Measurements from ENCODE around the gene ABCC11. TPM values are rescaled to one million over a fixed set of nuclear protein-coding genes. Genes with fewer than 3 reads are reported as not detected.

The ABCC11 gene
- total and polyA plus RNA-seq, 2 of the 13 experiments (the other 11 are each of a cell fraction or from before 2014, with no cell fraction given): 1.0 to 1.4 TPM

DNA sequence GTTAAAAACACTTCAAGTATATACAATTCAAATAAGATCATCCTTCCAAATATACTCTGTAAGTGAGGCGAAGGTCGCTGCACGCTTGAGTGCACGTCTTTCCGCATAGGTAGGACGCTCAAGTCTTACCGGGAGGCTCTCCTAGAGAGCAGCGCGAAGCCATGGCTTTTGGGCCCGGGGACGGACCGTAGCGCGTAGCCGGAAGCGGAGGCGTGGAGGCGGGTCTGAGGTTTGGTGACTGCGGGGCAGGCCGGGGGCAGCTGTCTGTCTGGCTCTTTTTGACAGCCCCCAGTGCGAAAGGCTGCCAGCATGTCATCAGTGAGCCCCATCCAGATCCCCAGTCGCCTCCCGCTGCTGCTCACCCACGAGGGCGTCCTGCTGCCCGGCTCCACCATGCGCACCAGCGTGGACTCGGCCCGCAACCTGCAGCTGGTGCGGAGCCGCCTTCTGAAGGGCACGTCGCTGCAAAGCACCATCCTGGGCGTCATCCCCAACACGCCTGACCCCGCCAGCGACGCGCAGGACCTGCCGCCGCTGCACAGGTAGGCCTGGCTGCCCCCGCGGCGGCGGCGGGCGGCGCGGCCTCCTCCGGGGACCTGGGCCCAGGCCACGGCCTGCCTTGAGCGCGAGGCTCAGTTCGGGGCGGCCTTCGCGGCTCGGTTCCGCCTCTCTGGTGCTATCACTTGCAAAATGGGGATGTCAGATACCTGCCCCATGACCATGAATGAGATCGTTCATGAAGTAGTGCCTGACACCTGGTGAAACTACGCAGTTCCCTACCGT lies 3.1 kb downstream of the ABCC11 start, which contains the start of gene LONP2 (continued):
- TF ChIP-seq, protein P1, sequence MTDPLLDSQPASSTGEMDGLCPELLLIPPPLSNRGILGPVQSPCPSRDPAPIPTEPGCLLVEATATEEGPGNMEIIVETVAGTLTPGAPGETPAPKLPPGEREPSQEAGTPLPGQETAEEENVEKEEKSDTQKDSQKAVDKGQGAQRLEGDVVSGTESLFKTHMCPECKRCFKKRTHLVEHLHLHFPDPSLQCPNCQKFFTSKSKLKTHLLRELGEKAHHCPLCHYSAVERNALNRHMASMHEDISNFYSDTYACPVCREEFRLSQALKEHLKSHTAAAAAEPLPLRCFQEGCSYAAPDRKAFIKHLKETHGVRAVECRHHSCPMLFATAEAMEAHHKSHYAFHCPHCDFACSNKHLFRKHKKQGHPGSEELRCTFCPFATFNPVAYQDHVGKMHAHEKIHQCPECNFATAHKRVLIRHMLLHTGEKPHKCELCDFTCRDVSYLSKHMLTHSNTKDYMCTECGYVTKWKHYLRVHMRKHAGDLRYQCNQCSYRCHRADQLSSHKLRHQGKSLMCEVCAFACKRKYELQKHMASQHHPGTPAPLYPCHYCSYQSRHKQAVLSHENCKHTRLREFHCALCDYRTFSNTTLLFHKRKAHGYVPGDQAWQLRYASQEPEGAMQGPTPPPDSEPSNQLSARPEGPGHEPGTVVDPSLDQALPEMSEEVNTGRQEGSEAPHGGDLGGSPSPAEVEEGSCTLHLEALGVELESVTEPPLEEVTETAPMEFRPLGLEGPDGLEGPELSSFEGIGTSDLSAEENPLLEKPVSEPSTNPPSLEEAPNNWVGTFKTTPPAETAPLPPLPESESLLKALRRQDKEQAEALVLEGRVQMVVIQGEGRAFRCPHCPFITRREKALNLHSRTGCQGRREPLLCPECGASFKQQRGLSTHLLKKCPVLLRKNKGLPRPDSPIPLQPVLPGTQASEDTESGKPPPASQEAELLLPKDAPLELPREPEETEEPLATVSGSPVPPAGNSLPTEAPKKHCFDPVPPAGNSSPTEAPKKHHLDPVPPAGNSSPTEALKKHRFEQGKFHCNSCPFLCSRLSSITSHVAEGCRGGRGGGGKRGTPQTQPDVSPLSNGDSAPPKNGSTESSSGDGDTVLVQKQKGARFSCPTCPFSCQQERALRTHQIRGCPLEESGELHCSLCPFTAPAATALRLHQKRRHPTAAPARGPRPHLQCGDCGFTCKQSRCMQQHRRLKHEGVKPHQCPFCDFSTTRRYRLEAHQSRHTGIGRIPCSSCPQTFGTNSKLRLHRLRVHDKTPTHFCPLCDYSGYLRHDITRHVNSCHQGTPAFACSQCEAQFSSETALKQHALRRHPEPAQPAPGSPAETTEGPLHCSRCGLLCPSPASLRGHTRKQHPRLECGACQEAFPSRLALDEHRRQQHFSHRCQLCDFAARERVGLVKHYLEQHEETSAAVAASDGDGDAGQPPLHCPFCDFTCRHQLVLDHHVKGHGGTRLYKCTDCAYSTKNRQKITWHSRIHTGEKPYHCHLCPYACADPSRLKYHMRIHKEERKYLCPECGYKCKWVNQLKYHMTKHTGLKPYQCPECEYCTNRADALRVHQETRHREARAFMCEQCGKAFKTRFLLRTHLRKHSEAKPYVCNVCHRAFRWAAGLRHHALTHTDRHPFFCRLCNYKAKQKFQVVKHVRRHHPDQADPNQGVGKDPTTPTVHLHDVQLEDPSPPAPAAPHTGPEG (CRISPR knock-in tag; IDR thresholded peaks at IDR 0.05): peak; percentile 92; the same call in 1 of the 2 replicates
- no peak for TF ChIP-seq HMGA1 (CRISPR knock-in tag; conservative IDR thresholded peaks at IDR 0.05)
- no peak for TF ChIP-seq NPAS2 (CRISPR knock-in tag; IDR thresholded peaks at IDR 0.05; ENCODE audit: borderline replicate concordance)
- TF ChIP-seq ZNF550 (CRISPR knock-in tag; IDR thresholded peaks at IDR 0.05; ENCODE audit: borderline replicate concordance): no peak
- peak; percentile 93 for TF ChIP-seq ZBTB38 (CRISPR knock-in tag; IDR thresholded peaks at IDR 0.05)
- TF ChIP-seq SIN3B (IDR thresholded peaks at IDR 0.05; ENCODE audit: low read length): peak; percentile 17; the same call in 1 of the 2 replicates
- TF ChIP-seq DNMT1 (CRISPR knock-in tag; IDR thresholded peaks at IDR 0.05): peak; percentile 96; the same call in 1 of the 2 replicates
- peak; percentile 95 for TF ChIP-seq SALL1 (CRISPR knock-in tag; IDR thresholded peaks at IDR 0.05)
- no peak for TF ChIP-seq GPN1 (CRISPR knock-in tag; IDR thresholded peaks at IDR 0.05; ENCODE audit: borderline replicate concordance)
- TF ChIP-seq ZNF160 (CRISPR knock-in tag; IDR thresholded peaks at IDR 0.05): peak; percentile 43; the same call in 1 of the 2 replicates
- TF ChIP-seq ZNF841 (CRISPR knock-in tag; IDR thresholded peaks at IDR 0.05; ENCODE audit: borderline replicate concordance): no peak
- TF ChIP-seq, protein P2, sequence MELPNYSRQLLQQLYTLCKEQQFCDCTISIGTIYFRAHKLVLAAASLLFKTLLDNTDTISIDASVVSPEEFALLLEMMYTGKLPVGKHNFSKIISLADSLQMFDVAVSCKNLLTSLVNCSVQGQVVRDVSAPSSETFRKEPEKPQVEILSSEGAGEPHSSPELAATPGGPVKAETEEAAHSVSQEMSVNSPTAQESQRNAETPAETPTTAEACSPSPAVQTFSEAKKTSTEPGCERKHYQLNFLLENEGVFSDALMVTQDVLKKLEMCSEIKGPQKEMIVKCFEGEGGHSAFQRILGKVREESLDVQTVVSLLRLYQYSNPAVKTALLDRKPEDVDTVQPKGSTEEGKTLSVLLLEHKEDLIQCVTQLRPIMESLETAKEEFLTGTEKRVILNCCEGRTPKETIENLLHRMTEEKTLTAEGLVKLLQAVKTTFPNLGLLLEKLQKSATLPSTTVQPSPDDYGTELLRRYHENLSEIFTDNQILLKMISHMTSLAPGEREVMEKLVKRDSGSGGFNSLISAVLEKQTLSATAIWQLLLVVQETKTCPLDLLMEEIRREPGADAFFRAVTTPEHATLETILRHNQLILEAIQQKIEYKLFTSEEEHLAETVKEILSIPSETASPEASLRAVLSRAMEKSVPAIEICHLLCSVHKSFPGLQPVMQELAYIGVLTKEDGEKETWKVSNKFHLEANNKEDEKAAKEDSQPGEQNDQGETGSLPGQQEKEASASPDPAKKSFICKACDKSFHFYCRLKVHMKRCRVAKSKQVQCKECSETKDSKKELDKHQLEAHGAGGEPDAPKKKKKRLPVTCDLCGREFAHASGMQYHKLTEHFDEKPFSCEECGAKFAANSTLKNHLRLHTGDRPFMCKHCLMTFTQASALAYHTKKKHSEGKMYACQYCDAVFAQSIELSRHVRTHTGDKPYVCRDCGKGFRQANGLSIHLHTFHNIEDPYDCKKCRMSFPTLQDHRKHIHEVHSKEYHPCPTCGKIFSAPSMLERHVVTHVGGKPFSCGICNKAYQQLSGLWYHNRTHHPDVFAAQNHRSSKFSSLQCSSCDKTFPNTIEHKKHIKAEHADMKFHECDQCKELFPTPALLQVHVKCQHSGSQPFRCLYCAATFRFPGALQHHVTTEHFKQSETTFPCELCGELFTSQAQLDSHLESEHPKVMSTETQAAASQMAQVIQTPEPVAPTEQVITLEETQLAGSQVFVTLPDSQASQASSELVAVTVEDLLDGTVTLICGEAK (IDR thresholded peaks at IDR 0.05): no peak
- TF ChIP-seq, protein P2 (CRISPR knock-in tag; IDR thresholded peaks at IDR 0.05): peak; percentile 92

Data from HepG2 (cell line).